Measurements from ENCODE around the gene SMIM1. TPM values are rescaled to one million over a fixed set of nuclear protein-coding genes. Genes with fewer than 3 reads are reported as not detected.

The SMIM1 gene
- total and polyA plus RNA-seq, 2 of the 4 experiments (the other 2 are of a cell fraction): 0.90 to 3.4 TPM

- in situ Hi-C loops (cut with MboI; ENCODE audit: low sequenced_read_pairs): no loop called here
- Histone ChIP-seq H3K4me2 (ENCODE audit: low read depth, low read length) (no peak overlapping the region), H3K4me1 (ENCODE audit: control insufficient read depth, insufficient read depth, low read length) (no peaks in the 10 kb centered on the region), H2BK120ac (ENCODE audit: low read depth, low read length) (no peak overlapping the region), H3K56ac (ENCODE audit: extremely low read depth, insufficient read depth, low read length) (no peak overlapping the region), H3K14ac (replicated peaks; ENCODE audit: low read depth, low read length) (no peak overlapping the region), H3K23ac (ENCODE audit: low read depth, low read length) (no peak overlapping the region), H3K27ac (ENCODE audit: insufficient read depth, low read length) (no peak overlapping the region), H3K4ac (ENCODE audit: low read depth, low read length) (no peak overlapping the region), H3K18ac (ENCODE audit: low read depth, low read length) (no peak overlapping the region), H4K20me1 (ENCODE audit: insufficient read depth, low read length) (no peaks in the 10 kb centered on the region), H3K9ac (ENCODE audit: low read depth, low read length) (no peak overlapping the region), H4K8ac (ENCODE audit: low read depth in 2 of 2, low read length in 2 of 2) (no peak overlapping the region), H4K5ac (ENCODE audit: low read depth, low read length) (no peak overlapping the region), H2BK15ac (ENCODE audit: low read depth, low read length) (no peak overlapping the region), H2AK9ac (replicated peaks; ENCODE audit: low read depth, low read length, poor library complexity) (no peak overlapping the region), H2BK20ac (ENCODE audit: low read depth, low read length) (no peak overlapping the region), H3K79me1 (ENCODE audit: low read depth in 1 of 2, low read length in 2 of 2) (no peaks in the 10 kb centered on the region), H3K9me3 (ENCODE audit: control insufficient read depth, insufficient read depth, low read length) (no peaks in the 10 kb centered on the region), H2AK5ac (ENCODE audit: low read depth, low read length) (no peak overlapping the region), H4K91ac (ENCODE audit: insufficient read depth, low read depth, low read length) (no peak overlapping the region), H3K36me3 (ENCODE audit: control insufficient read depth, insufficient read depth, low read length) (peaks cover 30% of the 10 kb centered on the region), H2AFZ (replicated peaks; ENCODE audit: low read length, poor library complexity) (no peak overlapping the region), H3K27me3 (ENCODE audit: control insufficient read depth, insufficient read depth, low read length) (no peaks in the 10 kb centered on the region; the same call in 1 of the 2 replicates), H3K9me1 (ENCODE audit: insufficient read depth, low read length) (no peaks in the 10 kb centered on the region), H2BK5ac (ENCODE audit: low read depth, low read length, poor library complexity, severe bottlenecking) (no peak overlapping the region), H3K4me3 (ENCODE audit: insufficient read depth, low read depth, low read length) (no peak overlapping the region)
- ChIA-PET POLR2A (ENCODE audit: unreplicated experiment) (no interaction called here), CTCF (interaction anchor here (0.5 kb wide), 1 partner anchor 1365 kb away, joined by 8 read pairs; no protein-coding TSS in a partner anchor)
- no peak for TF ChIP-seq MAFK (IDR thresholded peaks at IDR 0.05; ENCODE audit: low read depth, low read length)
- no peak for TF ChIP-seq NFE2L2 (IDR thresholded peaks at IDR 0.05; ENCODE audit: low read depth, low read length)
- TF ChIP-seq MAZ (IDR thresholded peaks at IDR 0.05; ENCODE audit: borderline replicate concordance, low read depth, low read length): no peak
- no peak for TF ChIP-seq ELK1 (IDR thresholded peaks at IDR 0.05; ENCODE audit: borderline replicate concordance, low read depth, low read length)
- TF ChIP-seq POLR2A (IDR thresholded peaks at IDR 0.05; ENCODE audit: low read depth, low read length): no peak
- no peak for TF ChIP-seq CEBPB (IDR thresholded peaks at IDR 0.05; ENCODE audit: low read depth, low read length)
- TF ChIP-seq USF2 (IDR thresholded peaks at IDR 0.05; ENCODE audit: low read depth, low read length): no peak
- TF ChIP-seq BHLHE40 (IDR thresholded peaks at IDR 0.05; ENCODE audit: low read depth, low read length): no peak
- WGBS, 2 experiments (ENCODE audit: extremely low coverage in 2 of 2, insufficient read length in 1 of 2): 93% methylated on average over 5 of the region's 13 CpGs; no CpG with 5 or more reads in 1 of the 2 experiments
- no peak for DNase-seq
- dilution Hi-C loops (cut with HindIII; ENCODE audit: low sequenced_read_pairs, unreplicated experiment): no loop called here
- ATAC-seq (ENCODE audit: low read depth): no peak
- intact Hi-C loops (cut with micrococcal nuclease): no loop called here
- BruUV-seq (replicated peaks): no TSS peak
Measured at GRCh38 chr1:3735688-3736087, 36.9 kb upstream of the SMIM1 start.
